ENCODE results near the gene TMEM119. TPM values are rescaled to one million over a fixed set of nuclear protein-coding genes. Genes with fewer than 3 reads are reported as not detected.

TMEM119 gene
- total and polyA plus RNA-seq, 5 experiments from 2014 or later: 0.06 to 0.77 (median 0.24) TPM; not detected in 1

- Mint-ChIP-seq H3K27me3 (no peaks in the 10 kb centered on the region), H3K27ac (peak overlapping the region; percentile 98 to 100 (median 100)), H3K4me1 (peaks cover 32 to 91% (median 73%) of the 10 kb centered on the region in 4 donors), H3K36me3 (peaks cover 6 to 32% (median 10%) of the 10 kb centered on the region in 3 donors), H3K4me3 (peak overlapping the region; percentile 91 to 100 (median 99)), H3K9me3 (peaks cover 0 to 2% (median 0%) of the 10 kb centered on the region in 9 donors)
- DNase-seq (peak in 4 of 10 donors; percentile 13 to 64 (median 34)), ATAC-seq (no peak)
- POLR2A ChIA-PET: interaction anchor here (1.0 to 16.3 kb wide), 6 partner anchors 8 to 173 kb away, joined by 3 to 233 read pairs (median 58); partner anchors contain the start of genes ISCU and SART3
Measured at GRCh38 chr12:108630481-108631207, 32.8 kb upstream of the TMEM119 start.

GRCh38 chr12:108629824-108630476 is 32.1 kb upstream of the TMEM119 start:
- no peaks in the 10 kb centered on the region for H3K27me3 Mint-ChIP-seq
- H3K9me3 Mint-ChIP-seq: peaks cover 0 to 2% (median 0%) of the 10 kb centered on the region in 9 donors
- POLR2A ChIA-PET: interaction anchor here (1.9 to 16.3 kb wide), 4 partner anchors 12 to 65 kb away, joined by 7 to 233 read pairs (median 164); partner anchors contain the start of genes ISCU and SART3
- peak overlapping the region; percentile 91 to 100 (median 99) for H3K4me3 Mint-ChIP-seq
- peak overlapping the region; percentile 98 to 100 (median 100) for H3K27ac Mint-ChIP-seq
- ATAC-seq: peak; percentile 24 to 61
- peak; percentile 41 to 78 (median 64) for DNase-seq
- peaks cover 6 to 39% (median 11%) of the 10 kb centered on the region in 3 donors for H3K36me3 Mint-ChIP-seq
- peaks cover 39 to 91% (median 76%) of the 10 kb centered on the region in 4 donors for H3K4me1 Mint-ChIP-seq

DNA sequence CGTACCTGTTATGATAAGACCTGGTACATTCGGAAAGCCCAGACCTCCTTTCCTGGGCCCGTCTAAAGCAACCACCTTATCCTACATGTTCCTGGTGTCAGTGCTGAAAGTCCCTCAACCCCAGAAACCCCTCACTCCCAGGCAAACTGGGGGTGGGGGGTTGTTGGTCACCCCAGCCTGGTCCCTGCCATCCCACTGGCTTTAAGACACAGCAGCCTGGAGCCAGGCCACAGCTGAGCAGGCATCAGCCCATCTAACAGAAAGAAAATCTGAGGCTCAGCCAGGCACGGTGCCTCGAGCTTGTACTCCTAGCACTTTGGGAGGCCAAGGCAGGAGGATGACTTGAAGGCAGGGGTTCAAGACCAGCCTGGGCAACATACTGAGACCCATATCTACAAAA is 31.3 kb upstream of the TMEM119 start:
- Mint-ChIP-seq H3K4me1 (peaks cover 35 to 84% (median 71%) of the 10 kb centered on the region in 4 donors), H3K4me3 (peak overlapping the region; percentile 91 to 100 (median 99)), H3K27me3 (no peaks in the 10 kb centered on the region), H3K27ac (peak overlapping the region; percentile 98 to 100 (median 100)), H3K36me3 (peaks cover 6 to 47% (median 11%) of the 10 kb centered on the region in 3 donors), H3K9me3 (peaks cover 0 to 2% (median 0%) of the 10 kb centered on the region in 9 donors)
- ATAC-seq (no peak), DNase-seq (peak in 1 of 10 donors; percentile 54)
- POLR2A ChIA-PET: interaction anchor here (1.9 to 16.3 kb wide), 3 partner anchors 12 to 64 kb away, joined by 7 to 233 read pairs (median 217); partner anchors contain the start of genes ISCU and SART3

GRCh38 chr12:108627134-108627920 is 29.4 kb upstream of the TMEM119 start:
- H3K36me3 Mint-ChIP-seq: peaks cover 6 to 65% (median 20%) of the 10 kb centered on the region in 3 donors
- POLR2A ChIA-PET: interaction anchor here (0.6 to 16.3 kb wide), 6 partner anchors 9 to 62 kb away, joined by 3 to 233 read pairs (median 6); partner anchors contain the start of genes ISCU and SART3
- no peaks in the 10 kb centered on the region for H3K27me3 Mint-ChIP-seq
- peaks cover 0 to 2% (median 0%) of the 10 kb centered on the region in 9 donors for H3K9me3 Mint-ChIP-seq
- ATAC-seq: no peak
- H3K4me1 Mint-ChIP-seq: peaks cover 36 to 82% (median 80%) of the 10 kb centered on the region in 4 donors
- peak in 1 of 10 donors; percentile 13 for DNase-seq
- H3K27ac Mint-ChIP-seq: peak overlapping the region; percentile 66 to 100 (median 99)
- peak overlapping the region; percentile 28 to 99 (median 62) for H3K4me3 Mint-ChIP-seq

- Mint-ChIP-seq H3K27me3 (no peaks in the 10 kb centered on the region), H3K36me3 (peaks cover 0 to 81% (median 18%) of the 10 kb centered on the region in 3 donors), H3K9me3 (no peaks in the 10 kb centered on the region), H3K4me3 (peak overlapping the region in 6 of 10 donors; percentile 1 to 95 (median 36)), H3K27ac (peak overlapping the region; percentile 67 to 100 (median 94)), H3K4me1 (peaks cover 32 to 82% (median 80%) of the 10 kb centered on the region in 4 donors)
- ATAC-seq (no peak), DNase-seq (no peak)
- POLR2A ChIA-PET: interaction anchor here (0.7 to 1.2 kb wide), 2 partner anchors 9 to 62 kb away, joined by 3 to 4 read pairs; partner anchors contain the start of gene ISCU
Measured at GRCh38 chr12:108625228-108625627, 27.3 kb upstream of the TMEM119 start.

DNA sequence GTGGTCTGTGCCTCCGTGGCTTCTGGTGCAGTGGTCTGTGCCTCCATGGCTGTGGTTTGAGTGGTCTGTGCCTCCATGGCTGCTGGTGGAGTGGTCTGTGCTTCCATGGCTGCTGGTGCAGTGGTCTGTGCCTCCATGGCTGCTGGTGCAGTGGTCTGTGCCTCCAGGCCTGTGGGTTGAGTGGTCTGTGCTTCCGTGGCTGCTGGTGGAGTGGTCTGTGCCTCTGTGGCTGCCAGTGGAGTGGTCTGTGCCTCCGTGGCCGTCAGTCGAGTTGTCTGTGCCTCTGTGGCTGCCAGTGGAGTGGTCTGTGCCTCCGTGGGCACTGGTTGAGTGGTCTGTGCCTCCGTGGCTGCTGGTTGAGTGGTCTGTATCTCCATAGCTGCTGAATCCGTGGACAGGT is 25.7 kb upstream of the TMEM119 start:
- H3K9me3 Mint-ChIP-seq: no peaks in the 10 kb centered on the region
- H3K27me3 Mint-ChIP-seq: no peaks in the 10 kb centered on the region
- peaks cover 34 to 82% (median 80%) of the 10 kb centered on the region in 4 donors for H3K4me1 Mint-ChIP-seq
- peaks cover 0 to 94% (median 22%) of the 10 kb centered on the region in 3 donors for H3K36me3 Mint-ChIP-seq
- ATAC-seq: no peak
- POLR2A ChIA-PET: no interaction called here
- H3K4me3 Mint-ChIP-seq: peak overlapping the region in 2 of 10 donors; percentile 18 to 36
- no peak for DNase-seq
- H3K27ac Mint-ChIP-seq: peak overlapping the region in 9 of 10 donors; percentile 52 to 100 (median 91)

DNA sequence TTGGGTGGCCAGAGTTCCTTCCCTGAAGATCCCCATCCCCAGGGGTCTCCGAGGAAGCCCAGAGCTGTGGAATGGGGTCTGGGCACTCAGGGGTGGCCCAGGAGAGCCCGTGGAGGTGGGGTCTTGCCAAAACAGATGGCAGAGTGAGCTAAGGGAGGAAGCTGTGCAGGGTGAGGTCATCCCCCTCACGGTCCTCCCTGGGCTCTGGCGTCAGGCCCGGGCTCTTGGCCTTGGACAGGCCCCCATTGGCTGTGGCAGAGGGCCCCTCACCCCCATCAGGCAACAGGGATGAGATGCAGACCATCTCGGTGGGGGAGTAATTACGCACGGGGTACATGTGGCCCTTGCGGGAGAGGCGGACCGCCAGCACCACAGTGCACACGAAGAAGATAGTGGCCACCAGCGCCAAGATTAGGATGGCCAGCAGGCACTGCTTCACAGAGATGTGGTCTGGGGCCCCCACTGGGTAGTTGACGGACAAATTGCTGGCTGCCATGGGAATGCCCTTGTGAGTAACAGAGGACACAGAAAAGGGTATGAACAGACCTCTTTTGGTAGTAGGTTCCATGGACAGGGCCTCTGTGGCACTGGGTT is 25.1 kb upstream of the TMEM119 start:
- DNase-seq (no peak), ATAC-seq (no peak)
- H3K36me3 Mint-ChIP-seq: peaks cover 0 to 92% (median 22%) of the 10 kb centered on the region in 3 donors
- H3K9me3 Mint-ChIP-seq: no peaks in the 10 kb centered on the region
- POLR2A ChIA-PET: interaction anchor here (11.3 kb wide), 1 partner anchor 11 kb away, joined by 233 read pairs; the partner anchor contains the start of gene SELPLG
- H3K27ac Mint-ChIP-seq: peak overlapping the region in 9 of 10 donors; percentile 56 to 100 (median 96)
- no peak overlapping the region for H3K4me3 Mint-ChIP-seq
- H3K27me3 Mint-ChIP-seq: no peaks in the 10 kb centered on the region
- peaks cover 35 to 82% (median 80%) of the 10 kb centered on the region in 4 donors for H3K4me1 Mint-ChIP-seq

DNA sequence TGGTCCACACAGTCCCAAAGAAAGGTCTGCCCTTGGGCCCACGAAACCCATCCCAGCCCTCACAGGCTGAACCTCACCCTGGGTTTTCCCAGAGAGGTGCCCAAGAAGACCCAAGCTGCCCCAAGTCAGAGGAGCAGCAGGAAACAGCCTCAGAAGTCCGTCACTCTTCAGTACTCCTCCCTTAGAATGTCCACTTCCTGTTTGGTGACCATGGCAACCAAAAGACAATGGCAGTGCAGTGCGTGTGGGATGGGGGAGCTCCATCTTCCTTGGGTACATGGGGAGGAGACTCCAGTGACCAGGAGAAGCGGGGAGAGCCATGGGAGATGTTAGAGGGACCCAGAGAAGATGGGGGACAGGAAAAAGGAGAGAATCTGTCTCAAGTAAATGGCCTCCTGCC is 24.5 kb upstream of the TMEM119 start:
- ATAC-seq: peak in 1 of 2 donors; percentile 54
- Mint-ChIP-seq H3K4me3 (peak overlapping the region in 7 of 10 donors; percentile 8 to 67 (median 42)), H3K27me3 (no peaks in the 10 kb centered on the region), H3K36me3 (peaks cover 0 to 89% (median 22%) of the 10 kb centered on the region in 3 donors), H3K4me1 (peaks cover 38 to 83% (median 81%) of the 10 kb centered on the region in 4 donors), H3K9me3 (no peaks in the 10 kb centered on the region), H3K27ac (peak overlapping the region; percentile 89 to 100 (median 95))
- POLR2A ChIA-PET: interaction anchor here (0.8 to 11.3 kb wide), 2 partner anchors 11 to 44 kb away, joined by 3 to 233 read pairs; partner anchors contain the start of gene SELPLG
- DNase-seq: peak in 2 of 10 donors; percentile 21 to 39

DNA sequence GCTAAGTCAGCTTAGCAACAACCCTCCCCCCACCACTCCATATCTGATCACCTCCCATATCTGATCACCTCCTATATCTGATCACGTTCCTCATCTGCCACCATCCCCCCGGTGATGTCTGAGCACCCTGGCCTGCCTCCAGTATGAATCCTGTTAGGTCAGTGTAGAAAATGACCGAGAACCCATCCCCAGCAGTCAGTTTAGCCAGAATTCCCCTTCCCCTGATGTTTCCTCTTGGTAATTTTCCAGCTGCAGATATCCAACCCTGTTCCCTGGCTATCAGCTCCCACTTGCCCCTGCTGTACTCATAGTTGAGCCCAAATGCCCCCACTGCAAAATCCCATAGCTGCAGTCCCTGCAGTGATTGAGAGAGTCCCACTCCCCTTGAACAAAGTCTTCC is 23.3 kb upstream of the TMEM119 start:
- POLR2A ChIA-PET: interaction anchor here (0.6 to 11.3 kb wide), 5 partner anchors 9 to 28 kb away, joined by 3 to 233 read pairs (median 4); partner anchors contain the start of gene SELPLG
- H3K9me3 Mint-ChIP-seq: peaks cover 0 to 5% (median 0%) of the 10 kb centered on the region in 9 donors
- H3K36me3 Mint-ChIP-seq: peaks cover 0 to 79% (median 22%) of the 10 kb centered on the region in 3 donors
- DNase-seq (no peak), ATAC-seq (no peak)
- peak overlapping the region; percentile 76 to 100 (median 92) for H3K27ac Mint-ChIP-seq
- peak overlapping the region in 3 of 10 donors; percentile 4 to 49 (median 26) for H3K4me3 Mint-ChIP-seq
- no peaks in the 10 kb centered on the region for H3K27me3 Mint-ChIP-seq
- peaks cover 51 to 87% (median 84%) of the 10 kb centered on the region in 4 donors for H3K4me1 Mint-ChIP-seq

DNA sequence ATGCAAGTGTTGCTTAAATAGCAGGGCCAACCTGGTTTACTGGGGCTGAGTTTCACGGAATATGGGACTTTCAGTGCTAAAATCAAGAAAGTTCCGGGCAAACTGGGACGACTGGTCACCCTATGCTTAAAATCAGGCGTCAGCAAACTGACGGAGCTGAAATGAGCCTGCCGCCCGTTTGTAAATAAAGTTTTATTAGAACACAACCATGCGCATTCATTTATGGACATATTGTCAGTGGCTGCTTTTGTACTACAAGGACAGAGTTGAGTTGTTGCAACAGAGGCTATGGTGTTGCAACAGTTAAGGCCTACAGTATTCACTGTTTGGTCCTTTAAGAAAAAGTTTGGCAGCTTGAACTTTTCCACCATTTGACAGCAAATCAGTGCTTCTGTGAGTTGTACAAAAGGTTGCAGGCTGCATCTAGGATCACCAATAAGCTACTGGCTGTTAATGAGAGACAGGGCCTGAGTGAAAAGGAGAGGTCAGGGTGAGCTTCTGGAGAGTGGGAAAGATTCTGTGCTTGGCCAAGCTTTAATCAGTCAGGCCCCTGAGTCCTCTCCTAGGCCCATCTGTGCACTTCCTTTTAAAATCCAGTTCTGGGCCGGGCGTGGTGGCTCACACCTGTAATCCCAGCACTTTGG is 22.5 kb upstream of the TMEM119 start:
- Mint-ChIP-seq H3K9me3 (peaks cover 0 to 9% (median 0%) of the 10 kb centered on the region in 9 donors), H3K27me3 (no peaks in the 10 kb centered on the region), H3K4me1 (peaks cover 47 to 81% (median 80%) of the 10 kb centered on the region in 4 donors), H3K36me3 (peaks cover 0 to 70% (median 20%) of the 10 kb centered on the region in 3 donors), H3K4me3 (peak overlapping the region in 2 of 10 donors; percentile 10), H3K27ac (peak overlapping the region; percentile 41 to 98 (median 88))
- POLR2A ChIA-PET: interaction anchor here (0.6 to 11.3 kb wide), 5 partner anchors 8 to 29 kb away, joined by 3 to 233 read pairs (median 4); partner anchors contain the start of gene SELPLG
- ATAC-seq: no peak
- no peak for DNase-seq
